CD4-positive, CD25-positive, alpha-beta regulatory T cell (primary cell): ENCODE data around the gene MMP12. TPM values are rescaled to one million over a fixed set of nuclear protein-coding genes. Genes with fewer than 3 reads are reported as not detected.
"Not testable (repeated sequence)": the region's sequence is repeated elsewhere in the genome, so short reads cannot be mapped to it uniquely, and the experiment has no call there.

Source experiments
- ATAC-seq, 2 donors: fragments of 150-1000 bp; cut with Tn5 transposase; one replicate each; pipeline ENCODE4 v1.10.0; 2021; ENCODE audit warnings: low read depth in 2 of 2, moderate number of reproducible peaks in 2 of 2, moderate library complexity in 1 of 2
- DNase-seq, 3 donors: peaks; one replicate each; pipeline versions ENCODE4 v3.0.0 to v3.0.0-alpha.2; 2012 to 2022; ENCODE audit warnings: mixed read lengths in 1 of 3
- H3K27ac ChIP-seq: one replicate; pipeline ENCODE4 v1.7.0; 2013; ENCODE audit warnings: mild to moderate bottlenecking, low read length; ENCODE audit not compliant: insufficient read depth, poor library complexity, severe bottlenecking
- H3K27me3 ChIP-seq: one replicate; pipeline ENCODE4 v1.7.0; 2013; ENCODE audit warnings: low read length; ENCODE audit not compliant: control insufficient read depth, insufficient read depth
- H3K36me3 ChIP-seq: one replicate; pipeline ENCODE4 v1.7.0; 2013; ENCODE audit warnings: mild to moderate bottlenecking, low read length, moderate library complexity; ENCODE audit not compliant: control insufficient read depth, insufficient read depth
- H3K4me1 ChIP-seq: 2 replicates; pipeline ENCODE4 v1.7.0; 2013; ENCODE audit warnings: mild to moderate bottlenecking, low read length; ENCODE audit not compliant: insufficient read depth, control insufficient read depth, poor library complexity, severe bottlenecking
- H3K4me3 ChIP-seq: one replicate; pipeline ENCODE4 v1.7.0; 2013; ENCODE audit warnings: low read depth, mild to moderate bottlenecking, low read length, moderate library complexity
- H3K9me3 ChIP-seq, 2 experiments: 1 replicate in 1 of 2; 2 replicates in 1 of 2; pipeline ENCODE4 v1.7.0; 2013; ENCODE audit warnings: low read length in 2 of 2, mild to moderate bottlenecking in 1 of 2, moderate library complexity in 1 of 2; ENCODE audit not compliant: control insufficient read depth in 2 of 2
- H3K27ac Mint-ChIP-seq, 3 donors: one replicate each; pipeline ENCODE4 v1.8.0; 2020 to 2022; ENCODE audit warnings: mild to moderate bottlenecking in 3 of 3, mixed read lengths in 3 of 3, moderate library complexity in 2 of 3
- H3K27me3 Mint-ChIP-seq: one replicate; pipeline ENCODE4 v1.8.0; 2022; ENCODE audit warnings: mild to moderate bottlenecking, mixed read lengths
- H3K36me3 Mint-ChIP-seq: one replicate; pipeline ENCODE4 v1.8.0; 2020; ENCODE audit warnings: mixed read lengths
- H3K4me1 Mint-ChIP-seq, 4 donors: one replicate each; pipeline ENCODE4 v1.8.0; 2020 to 2022; ENCODE audit warnings: mixed read lengths in 4 of 4, mild to moderate bottlenecking in 1 of 4
- H3K4me3 Mint-ChIP-seq, 4 donors: one replicate each; pipeline ENCODE4 v1.8.0; 2020 to 2022; ENCODE audit warnings: mild to moderate bottlenecking in 4 of 4, mixed read lengths in 4 of 4, moderate library complexity in 3 of 4
- H3K9me3 Mint-ChIP-seq, 7 donors: one replicate each; pipeline ENCODE4 v1.8.0; 2020 to 2022; ENCODE audit warnings: mixed read lengths in 7 of 7, mild to moderate bottlenecking in 3 of 7, moderate library complexity in 2 of 7
- polyA plus RNA-seq, 4 donors: library from polyadenylated mRNA; unstranded; fragments of 300-500 nt; fragmentation: Illumina TruSeq; gene quantifications; one replicate each; pipeline ENCODE4 v1.2.3, GENCODE V29; 2021
- total RNA-seq: library from RNA; stranded (reverse); gene quantifications from one replicate; pipeline ENCODE4 v1.2.3, GENCODE V29; 2022

The MMP12 gene
- total and polyA plus RNA-seq, 5 donors from 2014 or later, result not detected

DNA sequence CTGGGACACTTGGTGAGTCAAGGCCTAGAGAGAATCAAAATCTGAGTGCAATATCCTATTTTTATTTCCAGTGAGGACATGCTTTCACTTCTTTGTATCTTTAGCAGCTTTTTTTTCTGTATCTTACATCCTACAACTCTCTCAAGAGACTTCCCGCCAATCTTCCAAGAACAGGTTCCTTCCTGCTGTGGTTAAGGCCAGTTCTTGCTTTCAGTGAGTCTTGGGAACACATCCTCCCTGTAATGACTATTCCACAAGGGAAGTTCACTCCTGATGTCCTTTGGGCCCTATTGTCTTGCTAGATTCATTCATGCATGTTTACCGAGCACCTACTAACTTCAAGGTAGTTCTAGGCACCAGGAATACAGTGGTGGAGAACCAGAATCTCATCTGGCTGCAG lies 3.8 kb upstream of the MMP12 start:
- H3K9me3 ChIP-seq, result no peaks in the 10 kb centered on the region
- no peak overlapping the region for H3K4me3 ChIP-seq
- no peaks in the 10 kb centered on the region for H3K4me1 ChIP-seq
- Mint-ChIP-seq H3K27ac (no peak overlapping the region), H3K27me3 (no peaks in the 10 kb centered on the region), H3K4me1 (no peaks in the 10 kb centered on the region), H3K36me3 (no peaks in the 10 kb centered on the region), H3K9me3 (peaks cover 0 to 3% (median 0%) of the 10 kb centered on the region in 7 donors), H3K4me3 (no peak overlapping the region)
- H3K36me3 ChIP-seq, result no peaks in the 10 kb centered on the region
- H3K27ac ChIP-seq, result no peak overlapping the region
- DNase-seq (no peak), ATAC-seq (no peak)
- no peaks in the 10 kb centered on the region for H3K27me3 ChIP-seq

DNA sequence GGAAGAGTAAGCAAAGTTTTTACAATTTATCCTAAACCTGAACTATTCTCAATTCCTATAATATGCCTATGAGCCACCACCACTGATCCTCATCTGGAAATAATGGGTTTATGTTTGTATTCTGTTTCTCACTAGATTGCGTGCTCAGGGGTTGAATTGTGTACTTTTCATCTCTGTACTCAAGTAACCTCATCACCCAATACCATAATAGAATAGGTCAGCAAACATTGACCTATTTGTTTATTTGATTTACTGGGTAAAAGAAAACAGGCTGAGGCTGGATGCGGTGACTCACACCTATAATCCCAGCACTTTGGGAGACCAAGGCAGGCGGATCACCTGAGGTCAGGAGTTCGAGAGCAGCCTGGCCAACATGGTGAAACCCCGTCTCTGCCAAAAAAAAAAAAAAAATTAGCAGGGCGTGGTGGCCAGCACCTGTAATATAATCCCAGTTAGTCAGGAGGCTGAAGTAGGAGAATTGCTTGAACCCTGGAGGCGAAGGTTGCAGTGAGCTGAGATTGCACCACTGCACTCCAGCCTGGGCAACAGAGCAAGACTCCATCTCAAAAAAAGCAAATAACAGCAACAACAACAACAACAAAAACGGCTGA lies 5.3 kb downstream of the MMP12 start:
- not testable (repeated sequence) for DNase-seq, H3K4me3 ChIP-seq, H3K27ac Mint-ChIP-seq, ATAC-seq, H3K36me3 ChIP-seq, H3K27me3 ChIP-seq, H3K27me3 Mint-ChIP-seq, H3K4me1 ChIP-seq, H3K4me3 Mint-ChIP-seq, H3K9me3 Mint-ChIP-seq, H3K4me1 Mint-ChIP-seq, H3K9me3 ChIP-seq, H3K36me3 Mint-ChIP-seq, H3K27ac ChIP-seq

DNA sequence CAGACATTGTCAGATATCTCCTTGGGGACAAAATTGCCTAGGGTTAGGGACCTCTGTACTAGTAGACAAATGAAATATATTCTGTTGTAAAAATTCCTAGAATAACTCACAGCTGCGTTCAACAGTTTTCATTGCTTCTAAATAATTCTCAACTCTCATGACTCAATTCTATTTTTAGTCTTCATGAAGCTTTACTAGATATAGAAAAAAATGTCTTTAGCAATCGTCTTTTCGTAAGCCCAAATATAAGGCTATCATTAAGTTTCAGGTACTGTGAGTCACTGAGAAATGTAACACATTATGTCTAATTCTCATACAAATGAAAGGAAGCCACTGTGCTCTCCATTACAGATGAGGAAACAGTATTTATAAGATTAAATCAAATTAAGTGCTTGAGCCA lies 6.4 kb downstream of the MMP12 start:
- ATAC-seq, result no peak
- Mint-ChIP-seq H3K27ac (no peak overlapping the region), H3K27me3 (no peaks in the 10 kb centered on the region), H3K36me3 (no peaks in the 10 kb centered on the region), H3K9me3 (peaks cover 0 to 2% (median 0%) of the 10 kb centered on the region in 7 donors), H3K4me1 (no peaks in the 10 kb centered on the region), H3K4me3 (no peak overlapping the region)
- no peaks in the 10 kb centered on the region for H3K36me3 ChIP-seq
- no peak overlapping the region for H3K27ac ChIP-seq
- no peaks in the 10 kb centered on the region for H3K27me3 ChIP-seq
- no peaks in the 10 kb centered on the region for H3K4me1 ChIP-seq
- H3K4me3 ChIP-seq, result no peak overlapping the region
- DNase-seq, result no peak
- H3K9me3 ChIP-seq, result no peaks in the 10 kb centered on the region

DNA sequence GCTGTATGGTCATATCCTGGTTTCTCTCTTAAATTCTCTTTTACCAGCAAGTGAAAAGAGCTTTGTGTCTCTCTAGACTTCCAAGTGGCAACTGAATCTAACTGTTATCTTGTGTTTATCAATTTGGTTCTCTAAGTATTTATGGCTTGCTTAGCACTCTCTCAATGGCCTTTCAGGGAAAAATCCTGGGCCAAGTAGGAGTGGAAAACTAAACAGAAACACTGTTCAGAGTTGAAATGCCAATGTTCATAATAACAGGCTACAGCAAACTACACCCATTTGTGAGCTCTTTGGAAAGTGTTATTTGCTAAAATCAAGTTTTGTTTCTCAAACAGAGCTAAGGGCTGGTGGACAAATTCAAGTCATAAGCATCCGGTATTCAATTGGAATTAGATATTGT lies 10.1 kb downstream of the MMP12 start:
- ATAC-seq (no peak), DNase-seq (no peak)
- Mint-ChIP-seq H3K36me3 (no peaks in the 10 kb centered on the region), H3K4me1 (no peaks in the 10 kb centered on the region), H3K27me3 (no peaks in the 10 kb centered on the region), H3K4me3 (no peak overlapping the region), H3K9me3 (peaks cover 0 to 2% (median 0%) of the 10 kb centered on the region in 7 donors), H3K27ac (no peak overlapping the region)
- no peak overlapping the region for H3K4me3 ChIP-seq
- H3K9me3 ChIP-seq, result no peaks in the 10 kb centered on the region
- no peaks in the 10 kb centered on the region for H3K4me1 ChIP-seq
- no peaks in the 10 kb centered on the region for H3K36me3 ChIP-seq
- H3K27ac ChIP-seq, result no peak overlapping the region
- H3K27me3 ChIP-seq, result no peaks in the 10 kb centered on the region

DNA sequence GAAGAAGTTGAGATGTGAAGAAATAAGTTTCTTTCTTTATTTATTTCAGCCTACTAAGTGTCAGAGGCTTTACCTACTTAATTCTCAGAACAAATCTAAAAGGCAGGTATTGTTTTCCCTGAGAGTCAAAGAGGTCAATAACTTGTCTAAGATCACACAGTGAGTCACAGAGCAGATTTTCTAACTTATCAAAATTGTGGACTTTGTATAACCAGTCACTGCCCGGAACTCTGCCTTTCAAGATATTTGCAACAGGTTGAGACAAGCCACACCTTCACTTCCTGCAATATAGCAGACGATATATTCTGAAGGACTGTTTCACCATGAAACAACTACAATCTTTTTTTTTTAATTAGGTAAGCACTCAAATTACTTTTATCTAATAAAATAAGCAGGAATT lies 20.8 kb downstream of the MMP12 start:
- H3K4me3 Mint-ChIP-seq, result no peak overlapping the region
- peaks cover 0 to 2% (median 0%) of the 10 kb centered on the region in 7 donors for H3K9me3 Mint-ChIP-seq
- H3K27ac Mint-ChIP-seq, result no peak overlapping the region
- H3K4me1 Mint-ChIP-seq, result no peaks in the 10 kb centered on the region
- Histone ChIP-seq H3K9me3 (no peaks in the 10 kb centered on the region), H3K27me3 (peaks cover 2% of the 10 kb centered on the region), H3K36me3 (no peaks in the 10 kb centered on the region), H3K27ac (no peak overlapping the region), H3K4me3 (no peak overlapping the region), H3K4me1 (no peaks in the 10 kb centered on the region)
- no peaks in the 10 kb centered on the region for H3K36me3 Mint-ChIP-seq
- DNase-seq (no peak), ATAC-seq (no peak)
- peaks cover 7% of the 10 kb centered on the region for H3K27me3 Mint-ChIP-seq

DNA sequence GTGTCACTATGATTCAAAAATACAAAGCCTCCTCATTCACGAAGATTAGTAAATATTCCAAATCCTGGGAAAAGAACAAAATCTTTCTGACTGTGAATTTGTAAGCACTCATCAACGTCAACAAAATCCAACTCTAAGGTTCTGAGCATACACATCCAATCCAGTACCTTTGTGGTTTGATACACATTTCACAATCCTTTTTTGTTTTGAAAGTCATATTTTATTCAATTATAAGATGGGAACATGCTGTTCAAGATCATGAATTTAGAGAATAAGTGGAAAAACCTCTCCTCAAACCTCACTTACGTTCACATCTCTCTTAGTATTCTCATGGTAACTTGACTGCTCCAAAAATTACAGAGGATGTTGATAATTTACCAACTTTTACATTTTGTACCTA lies 21.7 kb downstream of the MMP12 start:
- H3K9me3 Mint-ChIP-seq, result peaks cover 0 to 2% (median 0%) of the 10 kb centered on the region in 7 donors
- no peak for ATAC-seq

DNA sequence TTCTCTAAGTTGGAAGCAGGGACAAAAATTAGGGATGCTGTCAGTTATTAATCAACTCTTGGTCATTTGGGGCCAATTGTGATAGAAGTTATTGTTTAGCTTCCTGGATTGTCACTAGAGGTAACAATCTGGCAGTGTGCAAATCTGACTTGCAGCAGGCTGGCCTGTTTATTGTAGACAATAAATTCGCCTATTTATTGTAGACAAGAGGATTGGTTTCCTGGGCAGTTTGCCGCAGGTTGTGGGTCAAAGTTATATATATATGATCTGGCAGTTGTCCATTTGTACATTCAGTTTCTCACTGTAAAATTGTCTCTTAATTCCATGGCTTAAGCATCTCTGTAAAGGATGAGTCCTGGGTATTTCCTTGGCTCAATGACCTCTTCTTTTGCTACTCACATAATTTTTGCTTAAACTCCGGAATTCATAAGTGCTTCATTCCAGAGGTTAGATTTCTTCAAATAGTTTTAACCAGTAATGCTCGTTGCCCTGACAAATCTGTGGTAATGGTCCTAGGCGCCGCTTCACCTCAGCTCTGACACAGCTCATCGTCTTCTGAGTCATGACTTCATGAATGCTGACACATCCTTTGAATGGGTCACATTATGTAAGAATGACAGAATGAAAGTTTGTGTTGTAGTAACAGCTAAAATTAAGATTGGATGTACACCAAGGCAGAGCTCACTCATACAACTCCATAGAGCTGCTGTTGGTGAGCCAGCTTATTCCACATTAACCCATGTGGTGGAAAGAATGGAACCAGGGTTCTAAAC lies 23.6 kb downstream of the MMP12 start:
- H3K36me3 Mint-ChIP-seq, result no peaks in the 10 kb centered on the region
- Histone ChIP-seq H3K27ac (no peak overlapping the region), H3K36me3 (no peaks in the 10 kb centered on the region), H3K9me3 (no peaks in the 10 kb centered on the region), H3K4me1 (no peaks in the 10 kb centered on the region), H3K4me3 (no peak overlapping the region), H3K27me3 (peaks cover 2% of the 10 kb centered on the region)
- no peaks in the 10 kb centered on the region for H3K4me1 Mint-ChIP-seq
- no peak overlapping the region for H3K27ac Mint-ChIP-seq
- ATAC-seq, result no peak
- DNase-seq, result no peak
- peaks cover 0 to 2% (median 0%) of the 10 kb centered on the region in 7 donors for H3K9me3 Mint-ChIP-seq
- peaks cover 7% of the 10 kb centered on the region for H3K27me3 Mint-ChIP-seq
- H3K4me3 Mint-ChIP-seq, result no peak overlapping the region

More for the DNA sequence above, 21.7 kb downstream of the MMP12 start:
- Mint-ChIP-seq H3K4me1 (no peaks in the 10 kb centered on the region), H3K36me3 (no peaks in the 10 kb centered on the region), H3K27ac (no peak overlapping the region), H3K27me3 (peaks cover 7% of the 10 kb centered on the region), H3K4me3 (no peak overlapping the region)
- Histone ChIP-seq H3K27ac (no peak overlapping the region), H3K4me3 (no peak overlapping the region), H3K36me3 (no peaks in the 10 kb centered on the region), H3K4me1 (no peaks in the 10 kb centered on the region), H3K9me3 (no peaks in the 10 kb centered on the region), H3K27me3 (peaks cover 2% of the 10 kb centered on the region)
- DNase-seq, result no peak

DNA sequence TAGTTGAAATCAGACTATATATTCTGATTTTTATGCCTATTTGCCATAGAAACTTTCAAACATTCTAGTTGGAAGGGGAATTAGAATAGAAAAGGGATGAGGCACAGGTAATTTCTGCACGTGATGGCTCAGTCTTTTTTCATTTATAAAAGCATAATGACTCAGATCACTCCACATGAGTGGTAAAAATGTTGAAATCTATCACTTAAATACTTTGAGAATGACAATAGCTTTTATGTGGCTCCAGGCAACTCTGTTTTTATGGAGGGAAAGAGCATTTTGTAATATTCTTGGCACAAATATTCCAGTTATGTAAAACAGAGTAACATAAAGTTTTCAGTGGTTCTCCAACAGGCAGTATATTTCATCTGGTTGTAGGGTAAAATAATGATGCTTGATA lies 25.5 kb downstream of the MMP12 start:
- peaks cover 0 to 2% (median 0%) of the 10 kb centered on the region in 7 donors for H3K9me3 Mint-ChIP-seq
- H3K27ac Mint-ChIP-seq, result no peak overlapping the region
- no peaks in the 10 kb centered on the region for H3K9me3 ChIP-seq
- no peak overlapping the region for H3K4me3 Mint-ChIP-seq
- no peak overlapping the region for H3K4me3 ChIP-seq
- DNase-seq (no peak), ATAC-seq (no peak)
- no peaks in the 10 kb centered on the region for H3K4me1 ChIP-seq
- no peaks in the 10 kb centered on the region for H3K36me3 ChIP-seq
- H3K27me3 Mint-ChIP-seq, result peaks cover 7% of the 10 kb centered on the region
- no peaks in the 10 kb centered on the region for H3K36me3 Mint-ChIP-seq
- H3K4me1 Mint-ChIP-seq, result no peaks in the 10 kb centered on the region
- H3K27me3 ChIP-seq, result peaks cover 2% of the 10 kb centered on the region
- no peak overlapping the region for H3K27ac ChIP-seq
